Liver (tissue), 3 donors: Measurements from ENCODE around the gene LECT2.

Experiments used
- CTCF ChIP-seq: fragments of 150-350 bp; IDR thresholded peaks from 2 replicates; pipeline ENCODE4 v1.5.1; 2017; ENCODE audit warnings: improper control_type of control experiment, low read depth, low read length; ENCODE audit not compliant: missing input control
- GABPA ChIP-seq, 2 donors: IDR thresholded peaks in 1 of 2; conservative IDR thresholded peaks in 1 of 2; 2 replicates each; pipeline ENCODE4 v1.6.1; 2016; ENCODE audit warnings: antibody characterized with exemption in 2 of 2, mild to moderate bottlenecking in 1 of 2, moderate library complexity in 1 of 2
- HNF4G ChIP-seq: IDR thresholded peaks from 2 replicates; pipeline ENCODE4 v1.6.1; 2016; ENCODE audit warnings: antibody characterized with exemption
- JUND ChIP-seq, 2 donors: IDR thresholded peaks; 2 replicates each; pipeline ENCODE4 v1.6.1; 2016; ENCODE audit warnings: antibody characterized with exemption in 2 of 2
- MAX ChIP-seq: IDR thresholded peaks from 2 replicates; pipeline ENCODE4 v1.6.1; 2016; ENCODE audit warnings: antibody characterized with exemption
- NR2F2 ChIP-seq: IDR thresholded peaks from 2 replicates; pipeline ENCODE4 v1.6.1; 2016; ENCODE audit warnings: antibody characterized with exemption
- RAD21 ChIP-seq, 2 donors: IDR thresholded peaks; 2 replicates each; pipeline ENCODE4 v1.6.1; 2016; ENCODE audit warnings: antibody characterized with exemption in 2 of 2, mild to moderate bottlenecking in 2 of 2
- REST ChIP-seq: IDR thresholded peaks from 2 replicates; pipeline ENCODE4 v1.6.1; 2016; ENCODE audit warnings: antibody characterized with exemption, mild to moderate bottlenecking
- RXRA ChIP-seq, 2 donors: IDR thresholded peaks; 2 replicates each; pipeline ENCODE4 v1.6.1; 2017 to 2018; ENCODE audit warnings: antibody characterized with exemption in 2 of 2, mild to moderate bottlenecking in 1 of 2
- SP1 ChIP-seq: IDR thresholded peaks from 2 replicates; pipeline ENCODE4 v1.6.1; 2018; ENCODE audit warnings: antibody characterized with exemption, mild to moderate bottlenecking
- TAF1 ChIP-seq: conservative IDR thresholded peaks from 2 replicates; pipeline ENCODE4 v1.6.1; 2016; ENCODE audit warnings: antibody characterized with exemption, mild to moderate bottlenecking
- YY1 ChIP-seq: IDR thresholded peaks from 2 replicates; pipeline ENCODE4 v1.6.1; 2016; ENCODE audit warnings: antibody characterized with exemption, mild to moderate bottlenecking
- ZBTB33 ChIP-seq: IDR thresholded peaks from 2 replicates; pipeline ENCODE4 v1.6.1; 2016; ENCODE audit warnings: antibody characterized with exemption
- donor health status: healthy.
- donor health status: healthy.

- TF ChIP-seq YY1 = no peak
- no peak for TF ChIP-seq CTCF
- no peak for TF ChIP-seq HNF4G
- no peak for TF ChIP-seq NR2F2
- no peak for TF ChIP-seq GABPA (IDR thresholded peaks at IDR 0.05 in 1 of 2, conservative IDR thresholded peaks at IDR 0.05 in 1 of 2)
- TF ChIP-seq RAD21 (IDR thresholded peaks at IDR 0.05) = no peak
- no peak for TF ChIP-seq SP1
- no peak for TF ChIP-seq MAX
- no peak for TF ChIP-seq TAF1
- no peak for TF ChIP-seq REST
- no peak for TF ChIP-seq ZBTB33
- no peak for TF ChIP-seq JUND (IDR thresholded peaks at IDR 0.05)
- TF ChIP-seq RXRA (IDR thresholded peaks at IDR 0.05) = no peak
Measured at GRCh38 chr5:135975122-135975521, 20.3 kb upstream of the LECT2 start.
